HG03571 (cell line): ENCODE results near the gene EPHA10.

Experiments used
- ATAC-seq: cut with Tn5 transposase; IDR thresholded peaks from one replicate; pipeline ENCODE4 v1.9.1; 2021; ENCODE audit not compliant: unreplicated experiment

Gene EPHA10

DNA sequence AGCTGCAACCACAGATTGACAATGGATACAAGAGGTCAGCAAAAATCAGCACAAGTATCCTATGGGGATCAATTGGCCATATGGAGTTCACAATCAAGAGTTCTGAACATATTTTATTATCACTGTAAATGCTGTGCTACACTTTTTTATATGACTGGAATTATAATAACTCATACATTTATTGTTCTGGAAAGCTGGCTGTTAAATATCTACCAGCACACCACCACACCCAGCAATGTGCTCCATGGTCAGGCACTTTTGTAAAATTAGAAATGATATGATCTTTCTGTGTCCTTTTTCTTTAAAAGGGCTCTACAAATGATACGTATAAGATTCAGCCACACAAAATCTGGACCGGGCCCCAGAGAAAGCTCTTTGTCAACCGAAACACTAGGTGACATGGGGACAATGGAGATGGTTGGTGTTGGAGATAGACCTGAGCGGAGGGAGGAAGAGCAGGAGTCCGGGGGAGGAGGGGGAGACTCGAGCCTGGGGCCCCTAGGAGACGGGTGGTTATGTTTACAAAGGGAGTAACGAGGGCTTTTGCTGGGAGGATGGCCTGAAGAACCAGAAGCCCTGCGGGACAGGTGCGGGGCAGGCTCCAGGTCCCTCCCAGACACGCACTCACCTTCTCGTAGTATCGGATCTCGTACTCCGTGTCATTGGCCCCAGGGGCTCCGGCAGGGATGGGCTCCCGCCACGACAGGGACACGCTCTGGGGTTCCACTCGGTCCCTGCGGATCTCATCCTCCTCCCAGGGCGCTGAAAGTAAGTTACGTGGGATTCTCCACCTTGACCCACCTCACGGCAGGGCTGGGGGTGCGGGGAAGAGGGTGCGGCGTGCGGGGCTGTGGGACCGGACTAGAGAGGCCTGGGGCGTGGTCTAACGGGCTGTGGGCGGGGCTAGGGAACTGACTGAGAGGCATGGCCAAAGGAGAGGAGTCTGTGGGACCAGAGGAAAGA, 30.0 kb downstream of the EPHA10 start:
- ATAC-seq: no peak

DNA sequence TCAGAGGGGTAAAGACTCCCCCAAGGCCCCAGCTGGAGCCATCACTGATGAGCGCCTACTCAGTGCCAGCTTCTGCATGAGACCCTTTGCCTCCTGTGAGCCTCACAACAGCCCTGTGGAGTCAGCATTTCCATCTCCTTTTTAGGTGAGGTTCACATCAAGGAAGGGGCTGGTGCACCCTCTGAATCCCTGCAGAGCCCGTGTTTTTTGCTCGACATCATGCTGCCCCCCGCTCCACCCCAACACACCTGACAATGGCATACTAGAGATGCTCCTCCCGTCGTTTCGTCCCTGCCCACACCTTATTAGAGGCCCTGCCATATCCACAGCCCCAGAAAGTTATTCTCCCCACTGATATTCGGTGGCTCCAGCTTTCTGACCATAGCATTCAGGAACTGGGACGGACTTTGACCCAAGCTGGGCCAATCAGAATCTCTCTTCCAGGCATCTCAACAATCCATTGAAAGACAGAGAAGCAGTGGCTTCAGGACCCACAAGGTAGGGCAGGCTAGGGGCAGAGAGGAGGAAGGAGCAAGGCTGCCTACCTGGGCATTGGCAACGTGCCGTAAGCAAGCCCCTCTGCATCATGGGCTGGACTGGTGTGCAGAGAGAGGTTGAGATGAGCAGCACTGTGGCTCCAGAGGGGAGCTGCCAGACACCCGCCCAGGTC, 32.7 kb downstream of the EPHA10 start:
- ATAC-seq: no peak

DNA sequence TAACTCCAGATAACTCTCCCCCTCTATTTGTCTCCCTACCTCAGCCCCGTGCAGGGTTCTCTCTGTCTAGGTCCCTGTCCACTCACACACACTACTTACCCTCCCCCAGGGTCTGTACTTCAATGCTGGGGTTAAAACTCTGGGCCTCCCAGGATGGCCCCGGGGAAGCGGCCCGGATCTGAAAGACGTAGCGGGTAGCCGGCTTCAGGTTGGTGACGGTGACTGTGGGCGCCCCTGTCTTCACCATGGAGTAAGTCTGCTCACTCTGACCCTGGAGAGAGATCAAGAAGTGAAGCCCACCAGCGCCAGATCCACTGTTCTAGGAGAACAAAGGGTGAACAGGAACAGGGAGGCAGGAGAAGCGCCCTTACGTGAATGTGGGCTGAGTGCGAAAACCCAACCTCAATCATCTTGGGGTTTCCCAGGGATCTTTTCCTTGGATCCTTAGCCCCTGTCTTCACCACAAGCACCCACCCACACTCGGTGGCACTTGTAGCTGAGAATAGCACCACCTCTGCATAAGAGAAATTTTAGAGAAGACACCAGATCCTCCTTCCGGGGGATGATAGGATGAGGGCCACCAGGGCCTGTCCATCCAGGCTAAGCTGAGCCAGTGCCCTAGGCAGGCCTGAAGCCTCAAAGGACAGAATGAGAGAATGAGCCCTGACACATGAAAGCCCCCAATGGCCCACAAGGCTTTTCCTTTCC, 33.5 kb downstream of the EPHA10 start:
- ATAC-seq: no peak

DNA sequence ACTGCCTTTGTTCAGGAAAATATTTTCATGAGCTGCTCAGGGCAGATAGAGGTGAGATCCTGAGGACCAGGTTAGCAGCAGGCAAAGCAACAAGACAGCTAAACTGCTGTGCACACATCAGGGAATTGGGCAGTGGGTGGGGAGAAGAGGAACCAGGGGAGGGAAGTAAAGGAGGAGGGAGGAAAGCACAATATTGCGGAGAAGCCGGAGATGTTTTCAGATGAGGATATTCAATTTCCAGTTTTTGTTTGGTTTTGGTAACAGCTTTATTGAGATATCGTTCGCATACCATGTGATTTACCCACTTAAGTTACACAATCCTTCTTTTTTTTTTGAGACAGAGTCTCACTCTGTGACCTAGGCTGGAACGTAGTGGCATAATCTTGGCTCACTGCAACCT, 34.5 kb downstream of the EPHA10 start:
- ATAC-seq: no peak

DNA sequence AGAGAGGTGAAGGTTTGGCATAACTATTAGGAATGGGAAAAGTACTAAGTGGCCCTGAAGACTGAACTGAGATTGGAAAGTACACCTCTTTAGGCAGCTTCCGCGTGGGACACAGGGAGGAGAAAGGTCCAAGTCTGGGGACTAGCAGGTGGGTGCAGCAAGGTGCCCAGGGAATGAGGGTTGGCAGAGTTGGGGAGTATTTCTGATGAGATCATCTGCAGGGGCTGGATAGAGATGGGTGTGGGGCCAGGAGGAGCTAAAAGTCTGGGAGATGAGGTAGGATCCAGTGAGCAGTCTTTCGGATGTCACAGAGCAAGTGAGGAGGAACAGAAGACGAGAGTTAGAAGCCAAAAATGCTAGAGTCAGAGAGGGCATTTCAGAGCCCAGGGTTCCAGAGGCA, 36.5 kb downstream of the EPHA10 start:
- ATAC-seq: no peak

DNA sequence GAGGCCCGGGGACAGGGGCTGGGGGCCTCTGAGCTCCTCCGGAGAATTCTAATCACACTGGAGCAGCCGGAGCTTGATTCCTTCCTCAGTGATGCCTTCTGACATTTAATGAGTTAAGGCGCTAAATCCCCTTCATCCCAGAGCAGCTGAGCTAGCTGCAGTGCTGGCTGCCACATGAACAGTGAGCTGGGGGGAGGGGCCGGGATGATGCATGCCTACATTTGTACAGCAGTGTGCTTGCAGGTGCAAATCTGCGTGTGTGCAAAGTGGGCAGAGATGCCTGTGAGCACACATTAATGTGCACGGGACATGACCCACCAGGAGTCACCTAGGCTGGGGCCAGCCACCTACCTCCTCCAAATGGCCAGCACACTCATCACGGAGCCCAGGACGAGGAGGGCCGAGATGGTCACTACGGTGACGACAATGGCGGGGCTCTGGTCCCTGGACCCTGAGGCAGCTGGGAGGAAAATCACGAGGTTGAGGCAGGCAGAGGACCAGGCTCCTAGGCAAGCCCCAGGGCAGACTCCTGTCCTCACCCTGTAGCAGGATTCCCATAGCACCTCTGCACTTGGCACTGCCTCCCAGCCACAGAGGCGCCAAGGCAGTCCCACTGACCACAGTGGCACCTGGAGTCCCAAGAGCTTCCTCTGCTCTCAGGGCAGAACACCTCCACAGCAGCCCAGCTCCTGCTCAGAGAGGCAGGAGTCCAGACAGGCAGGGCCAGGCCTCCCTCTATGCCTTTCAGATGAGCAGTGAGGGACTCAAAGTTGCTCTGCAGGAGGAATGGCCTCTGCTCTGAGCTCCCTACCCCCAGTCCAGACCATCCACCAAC, 38.0 kb downstream of the EPHA10 start:
- no peak for ATAC-seq

DNA sequence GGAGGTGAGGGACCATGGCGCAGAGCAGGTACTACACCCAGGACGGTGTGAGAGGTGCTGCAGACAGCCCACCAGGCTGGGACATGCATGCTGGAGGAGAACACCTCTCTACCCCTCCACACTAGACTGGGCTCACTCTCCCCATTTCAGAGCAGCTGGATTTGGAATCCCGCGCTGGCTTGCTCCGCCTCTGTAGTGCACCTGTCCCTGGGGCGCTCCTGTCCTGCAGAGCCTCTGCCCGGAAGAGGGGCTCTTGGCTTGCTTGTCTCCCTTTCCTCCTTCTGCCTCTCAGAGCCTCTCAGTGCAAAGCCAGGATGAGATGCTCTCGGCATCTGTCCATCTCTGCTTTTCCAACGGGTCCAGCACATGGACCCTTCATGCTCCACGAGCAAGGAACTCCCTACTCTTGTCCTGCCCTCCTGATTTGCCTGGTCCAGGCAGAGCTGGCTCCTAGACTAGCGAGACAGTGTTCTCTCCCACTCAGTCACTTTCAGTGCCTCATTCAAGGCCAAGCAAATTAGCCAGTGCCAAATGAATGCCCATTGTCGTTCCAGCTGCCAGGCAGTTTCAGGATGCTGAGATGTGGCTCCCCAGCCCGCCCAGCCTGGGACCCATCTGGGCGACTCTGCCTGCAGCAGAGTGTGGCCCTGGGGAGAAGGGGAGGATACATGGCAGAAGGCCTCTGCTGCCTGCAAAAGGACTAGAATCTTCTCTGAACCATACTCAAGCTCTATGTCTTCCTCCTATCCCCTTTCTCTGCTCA, 38.9 kb downstream of the EPHA10 start:
- no peak for ATAC-seq

DNA sequence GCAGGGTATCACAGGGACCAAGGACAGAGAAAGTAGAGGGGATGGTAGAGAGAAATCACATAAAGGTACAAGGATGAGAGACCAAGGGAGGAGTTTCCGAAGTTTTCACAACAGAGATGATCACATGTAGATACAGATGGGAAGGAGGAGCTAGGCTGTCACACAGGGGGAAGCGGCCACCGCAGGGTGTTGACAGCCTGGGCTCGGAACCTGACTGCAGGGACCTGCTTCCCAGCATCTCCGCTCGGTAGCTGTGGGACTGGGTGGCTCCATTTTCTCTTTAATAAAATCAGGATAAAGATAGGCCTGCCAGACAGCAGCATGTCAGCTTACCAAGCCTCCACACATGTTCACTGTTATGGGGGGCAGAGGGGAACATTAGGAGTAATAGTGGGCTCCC, 40.3 kb downstream of the EPHA10 start:
- ATAC-seq: no peak

DNA sequence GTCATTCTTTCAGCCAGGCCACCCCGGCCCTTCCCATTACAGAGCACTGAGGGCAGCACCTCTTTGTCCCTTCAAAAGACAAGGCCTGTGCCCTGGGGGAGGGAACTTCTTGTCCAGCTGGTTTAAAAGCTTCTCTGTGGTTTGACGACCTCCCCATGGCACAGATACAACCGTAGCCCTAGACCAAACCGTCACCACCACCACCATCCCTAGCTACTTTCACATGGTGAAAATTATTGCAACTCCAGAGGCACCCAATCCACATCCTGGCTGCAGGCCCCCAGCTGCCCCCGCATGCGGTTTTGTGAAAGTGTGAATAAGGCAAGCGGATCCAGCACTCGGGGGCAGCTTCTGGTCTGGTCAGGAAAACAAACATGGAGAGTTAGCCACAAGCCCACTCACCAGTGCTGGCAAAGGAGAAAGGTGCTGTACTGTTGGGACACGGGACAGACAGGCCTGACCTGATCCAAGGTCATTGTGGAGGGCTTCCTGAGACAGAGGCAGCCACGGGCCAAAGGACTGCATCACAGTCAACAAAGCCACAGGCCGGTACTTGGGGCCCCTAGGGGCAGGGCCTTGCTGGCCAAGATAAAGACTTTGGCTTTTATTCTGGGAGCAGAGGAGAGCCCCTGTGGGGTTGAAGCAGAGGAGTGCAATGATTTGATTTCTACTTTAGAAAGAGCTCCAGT, 41.4 kb downstream of the EPHA10 start:
- ATAC-seq: no peak

DNA sequence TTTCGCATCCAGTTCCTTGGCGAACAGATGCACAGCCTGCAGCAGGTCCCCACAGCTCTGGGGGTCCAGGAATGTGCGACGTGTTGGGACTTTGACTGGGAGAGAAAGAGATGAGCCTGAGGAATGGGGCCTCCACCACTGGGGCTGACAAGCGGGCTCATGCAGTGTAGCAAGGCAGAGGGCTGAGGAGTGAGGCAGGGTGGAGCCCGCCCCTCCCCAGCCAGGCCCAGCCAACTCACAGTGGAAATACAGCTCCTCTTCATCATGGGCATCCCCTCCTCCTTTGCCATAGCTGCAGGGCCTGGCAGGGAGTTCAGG, 41.9 kb downstream of the EPHA10 start:
- no peak for ATAC-seq

DNA sequence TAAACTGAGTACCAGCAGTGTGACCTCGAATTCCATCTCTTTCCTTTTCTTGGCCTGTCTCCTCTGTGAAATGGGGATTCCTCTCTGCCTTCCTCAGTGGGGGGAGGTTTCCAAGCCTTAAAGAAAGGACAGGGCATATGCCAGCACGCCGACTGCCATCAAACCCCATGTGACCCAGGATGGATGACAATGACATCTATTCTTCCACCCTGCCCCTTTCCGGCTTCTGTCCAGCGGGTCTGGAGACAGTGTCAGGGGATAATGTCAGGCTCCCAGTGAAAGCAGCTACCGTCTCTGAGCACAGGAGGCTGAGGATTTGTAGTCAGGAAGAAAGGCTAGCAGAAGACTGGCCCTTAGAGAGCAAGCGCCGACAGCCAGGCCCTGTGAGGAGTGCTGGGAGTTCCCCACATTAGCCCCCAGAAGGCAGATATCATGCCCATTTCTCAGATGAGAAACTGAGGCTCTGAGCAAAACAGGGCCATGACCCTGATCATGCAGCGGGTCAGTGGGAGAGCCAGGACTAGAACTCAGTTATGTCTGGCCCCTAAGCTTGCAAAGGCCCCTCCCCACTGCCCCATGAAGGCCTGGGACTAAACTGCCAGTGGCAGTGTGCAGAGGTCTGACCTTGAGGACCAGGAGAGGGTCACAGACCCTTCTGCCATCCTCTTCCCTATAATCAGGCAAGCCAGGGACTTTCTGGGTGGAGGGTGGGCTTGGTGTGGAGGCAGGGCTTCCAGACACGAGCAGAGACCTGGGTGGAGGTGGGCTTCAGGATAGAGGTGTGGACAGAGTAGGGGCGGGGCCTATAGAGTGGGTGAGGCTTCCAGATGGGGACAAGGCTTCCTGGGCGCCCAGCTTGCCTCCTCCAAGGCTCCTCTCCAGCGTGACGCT, 42.5 kb downstream of the EPHA10 start:
- ATAC-seq: no peak

DNA sequence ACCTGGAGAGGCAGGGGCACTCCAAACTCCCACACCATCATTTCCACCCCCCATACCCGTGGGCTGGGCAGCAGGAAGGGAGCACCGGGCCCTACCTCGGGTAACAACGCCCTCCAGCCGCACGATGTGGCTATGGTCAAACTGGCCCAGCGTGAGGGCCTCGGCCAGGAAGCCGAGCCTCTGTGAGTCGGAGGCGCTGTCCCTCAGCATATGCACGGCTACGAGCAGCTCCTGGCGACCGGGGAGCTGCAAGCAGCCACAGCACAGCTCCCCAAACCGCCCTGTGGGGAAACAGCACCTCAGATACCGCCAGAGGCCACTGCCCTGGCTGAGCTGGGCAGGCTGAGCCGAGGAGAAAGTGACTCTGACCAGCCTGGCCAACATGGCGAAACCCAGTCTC, 43.4 kb downstream of the EPHA10 start:
- ATAC-seq: no peak

DNA sequence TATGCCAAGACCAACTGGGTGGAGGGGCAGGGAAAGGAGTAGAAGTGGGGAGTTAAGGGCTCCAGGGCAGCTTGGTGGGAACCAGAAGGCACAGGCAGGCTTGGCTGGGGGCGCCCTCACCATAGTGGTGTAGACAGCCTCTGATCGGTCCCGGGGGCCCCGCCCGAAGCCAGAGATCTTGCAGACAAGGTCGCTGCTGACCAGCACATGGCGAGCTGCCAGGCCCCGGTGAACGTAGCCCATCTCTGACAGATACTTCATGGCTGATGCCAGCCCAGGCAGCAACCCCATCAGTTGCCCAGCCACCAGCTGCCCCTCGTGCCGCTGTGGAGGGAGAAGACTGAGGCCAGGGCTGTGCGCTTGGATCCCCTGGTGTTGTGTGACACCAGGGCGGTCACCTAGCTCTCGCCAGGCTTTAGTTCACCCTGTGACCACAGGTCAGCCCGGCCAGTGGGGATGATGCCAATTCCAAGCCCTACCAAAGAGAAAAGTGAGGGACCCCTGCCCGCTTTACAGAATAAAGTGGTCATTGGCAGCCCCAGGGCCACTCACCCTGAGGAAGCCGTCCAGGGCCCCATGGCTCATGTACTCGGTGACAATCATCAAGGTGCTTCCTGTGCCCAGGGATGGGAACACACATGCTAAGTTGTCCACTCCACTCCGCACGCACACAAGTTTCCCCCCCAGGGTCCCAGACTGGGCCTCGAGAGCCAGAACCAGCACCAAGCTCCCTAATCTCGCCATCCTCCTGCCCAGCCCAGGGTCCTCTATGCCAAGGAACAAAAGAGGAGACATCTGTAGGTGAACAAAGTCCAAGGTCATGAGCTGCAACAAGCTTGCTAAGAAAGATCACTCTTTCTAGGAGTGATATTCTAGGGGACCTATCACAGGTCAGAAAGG, 44.4 kb downstream of the EPHA10 start:
- no peak for ATAC-seq

DNA sequence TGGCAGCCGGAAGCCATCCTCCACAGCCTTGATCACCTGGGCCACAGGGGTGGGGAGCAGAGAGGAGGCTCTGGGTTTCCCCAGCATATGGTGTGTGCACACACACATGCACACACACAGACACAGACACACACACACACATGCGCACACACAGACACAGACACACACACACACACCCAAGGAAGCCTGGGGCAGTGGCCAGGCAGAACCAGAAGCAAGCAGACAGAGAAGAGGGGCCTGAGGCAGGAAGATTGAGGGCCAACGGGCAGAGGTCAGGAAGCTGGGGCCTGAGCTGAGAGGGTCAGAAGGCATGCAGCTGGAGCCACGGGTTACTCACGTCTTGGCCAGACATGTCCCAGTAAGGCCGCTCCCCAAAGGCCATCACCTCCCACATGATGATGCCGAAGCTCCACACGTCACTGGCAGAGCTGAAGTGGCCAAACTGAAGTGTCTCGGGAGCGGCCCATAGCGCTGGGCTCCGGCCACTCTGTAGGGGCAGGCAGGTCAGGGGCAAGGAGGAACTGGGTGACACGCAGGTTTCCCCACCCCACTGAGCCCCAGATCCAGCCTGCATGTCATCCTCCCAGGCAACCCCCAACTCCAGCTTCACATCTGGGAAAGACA, 45.2 kb downstream of the EPHA10 start:
- no peak for ATAC-seq

DNA sequence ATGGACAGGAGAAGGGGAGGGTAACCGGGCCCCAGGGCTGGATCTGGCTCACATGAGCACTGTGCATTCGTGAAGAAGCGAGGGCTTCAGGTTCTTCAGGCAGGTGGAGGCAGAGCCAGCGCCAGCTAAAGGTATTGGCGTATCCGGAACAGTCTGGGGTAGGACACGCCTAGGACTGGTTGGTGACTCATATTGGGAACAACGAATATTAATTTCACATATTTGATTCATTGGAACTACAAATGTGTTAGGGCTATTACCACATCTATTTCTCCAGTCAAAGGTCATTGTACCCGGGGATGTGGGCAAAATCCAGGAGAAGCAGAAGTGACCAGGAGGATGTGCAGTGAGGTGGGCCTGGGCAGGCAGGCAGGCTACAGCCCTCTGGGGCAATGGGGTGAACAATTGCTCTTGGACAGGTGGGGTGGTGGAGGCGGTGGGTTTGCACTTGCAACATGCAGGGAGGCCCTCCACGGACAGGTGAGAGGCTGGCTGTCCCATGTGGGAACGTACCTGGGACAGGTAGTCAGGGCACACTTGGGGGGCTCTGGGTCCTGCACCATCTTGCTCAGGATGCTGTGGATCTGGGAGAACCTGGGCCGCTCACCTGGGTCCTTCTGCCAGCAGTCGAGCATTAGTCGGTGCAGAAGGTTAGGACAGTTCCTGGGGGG, 45.9 kb downstream of the EPHA10 start:
- ATAC-seq: no peak

DNA sequence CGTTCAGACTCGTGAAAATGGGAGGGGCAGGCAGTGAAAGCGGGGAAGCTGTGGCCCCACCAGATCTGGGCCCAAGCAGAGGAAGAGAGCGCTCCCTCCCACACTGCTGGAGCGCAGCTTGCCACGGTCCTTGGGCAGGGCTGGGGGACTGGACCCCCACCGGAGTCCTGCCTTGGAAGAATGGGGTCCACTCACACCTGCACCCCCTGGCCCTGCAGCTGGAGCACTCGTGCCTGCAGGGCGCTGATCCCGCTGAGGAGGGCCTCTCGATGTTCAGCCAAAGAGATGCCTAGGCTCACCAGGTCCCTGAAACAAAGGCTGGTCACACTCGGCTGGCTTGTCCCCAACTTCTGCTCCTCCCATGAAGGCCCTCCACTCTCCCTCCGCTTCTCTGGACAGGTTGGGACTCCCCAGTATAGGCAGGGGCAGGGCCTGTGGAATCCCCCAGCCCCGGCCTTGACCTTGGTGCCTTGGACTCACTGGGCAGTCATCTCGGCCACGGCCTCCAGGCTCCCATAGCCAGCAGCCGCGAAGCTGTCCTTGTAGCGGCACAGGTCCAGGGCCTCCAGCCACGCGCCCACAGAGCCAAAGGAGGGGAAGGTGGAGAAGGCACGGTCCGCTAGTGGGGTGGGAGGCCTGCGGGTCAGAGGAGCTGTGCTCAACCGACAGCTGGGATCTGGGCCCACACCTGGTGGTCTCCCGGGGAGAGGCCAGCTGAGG, 46.6 kb downstream of the EPHA10 start:
- ATAC-seq: no peak
